Measurements from ENCODE around the gene BCAS3. TPM values are rescaled to one million over a fixed set of nuclear protein-coding genes. Genes with fewer than 3 reads are reported as not detected.

Gene BCAS3
- total RNA-seq, 1 donor from 2014 or later = 38.1 TPM

DNA sequence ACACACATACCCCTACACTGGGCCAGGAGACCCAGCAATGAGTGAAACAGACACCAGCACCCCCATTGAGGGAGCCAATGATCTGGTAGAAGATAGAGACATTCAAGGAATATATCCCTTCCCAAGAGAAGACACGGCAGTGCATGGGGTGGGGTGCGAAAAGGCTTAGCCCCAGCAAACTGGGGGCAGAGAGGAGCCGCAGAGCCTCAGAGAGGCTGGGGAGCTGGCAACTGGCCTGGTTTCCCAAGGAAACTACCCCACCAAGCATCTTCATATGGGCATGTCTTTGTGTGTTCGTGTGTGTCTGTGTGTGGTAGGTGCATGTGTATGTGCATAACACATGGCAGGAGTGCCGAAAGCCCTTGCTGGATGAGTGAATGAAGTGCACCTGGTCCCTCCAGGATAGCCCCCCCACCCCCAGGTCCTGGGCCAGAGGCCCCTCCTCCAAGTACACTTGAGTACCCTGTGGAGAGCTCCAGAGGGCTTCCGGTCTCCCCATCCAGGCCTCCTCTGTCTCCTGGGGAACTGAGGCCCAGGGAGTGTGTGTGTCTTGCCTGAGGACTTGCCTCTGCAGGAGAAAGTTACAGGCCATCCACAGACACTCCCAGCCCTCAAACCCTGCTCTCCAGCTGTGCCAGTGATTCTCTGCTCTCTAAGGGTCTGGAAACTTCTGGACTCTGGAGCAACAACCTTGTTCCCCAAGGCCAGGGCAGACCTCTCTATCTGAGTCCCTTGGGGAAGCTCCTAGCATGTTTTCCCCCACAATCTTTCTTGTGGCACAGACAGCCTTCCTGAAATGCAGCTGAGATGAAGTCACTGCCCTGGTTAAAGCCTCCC is 737.9 kb downstream of the BCAS3 start:
- no peak for TF ChIP-seq CTCF (IDR thresholded peaks at IDR 0.05; ENCODE audit: unreplicated experiment)
- H3K9me3 Mint-ChIP-seq (ENCODE audit: unreplicated experiment) = no peaks in the 10 kb centered on the region
- no peak for DNase-seq (ENCODE audit: low spot score)
- H3K27me3 Mint-ChIP-seq (ENCODE audit: unreplicated experiment) = peaks cover 16% of the 10 kb centered on the region
- H3K4me3 Mint-ChIP-seq (ENCODE audit: unreplicated experiment) = peak overlapping the region; percentile 60
- no peaks in the 10 kb centered on the region for H3K36me3 Mint-ChIP-seq (ENCODE audit: low read depth, unreplicated experiment)
- peak overlapping the region; percentile 39 for H3K27ac Mint-ChIP-seq (ENCODE audit: unreplicated experiment)
- peaks cover 18% of the 10 kb centered on the region for H3K4me1 Mint-ChIP-seq (ENCODE audit: unreplicated experiment)

- H3K27ac Mint-ChIP-seq (ENCODE audit: unreplicated experiment) = peak overlapping the region; percentile 39
- peaks cover 18% of the 10 kb centered on the region for H3K4me1 Mint-ChIP-seq (ENCODE audit: unreplicated experiment)
- no peak for DNase-seq (ENCODE audit: low spot score)
These were observed 738.5 kb downstream of the BCAS3 start for GRCh38 chr17:61416211-61416539.

DNA sequence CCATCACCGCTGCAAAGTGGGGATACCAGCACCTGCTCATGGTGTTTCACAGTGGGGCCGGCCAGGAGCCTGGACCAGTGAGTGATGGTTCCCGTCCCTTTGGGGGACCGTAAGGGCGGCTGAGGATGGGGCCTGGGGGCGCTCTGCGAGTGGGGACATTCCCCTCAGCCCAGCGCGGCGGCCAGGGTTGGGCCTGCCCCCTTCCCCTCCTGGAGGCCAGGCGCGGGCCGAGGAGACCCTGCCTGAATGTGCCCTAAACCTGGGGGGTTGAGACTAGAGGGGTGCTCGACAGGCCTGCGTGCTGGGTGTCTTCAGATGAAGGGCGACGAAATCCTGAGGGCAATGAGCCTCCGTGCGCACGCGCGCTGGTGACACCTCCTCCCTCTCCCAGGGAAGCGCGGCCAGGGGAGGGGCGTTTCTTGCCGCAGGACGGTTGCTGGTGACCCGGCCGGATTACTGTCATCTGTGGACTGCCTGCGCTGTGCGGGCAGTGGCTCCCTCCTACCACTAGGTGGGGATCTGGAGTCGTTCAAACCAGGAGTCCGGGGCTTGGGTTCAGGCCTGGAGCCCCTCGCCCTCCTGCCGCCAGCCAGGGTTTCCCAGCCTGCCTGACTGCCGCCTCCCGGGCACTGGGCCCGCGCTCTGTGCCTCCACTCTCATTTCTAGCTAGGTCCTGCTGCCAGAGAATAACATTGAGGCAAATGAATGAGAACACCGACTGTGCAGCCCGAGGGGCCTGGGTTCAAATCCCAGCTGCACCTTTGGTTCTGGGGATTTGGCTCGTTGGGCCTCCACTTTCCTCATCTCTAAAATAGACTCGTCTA is 739.1 kb downstream of the BCAS3 start:
- H3K36me3 Mint-ChIP-seq (ENCODE audit: low read depth, unreplicated experiment) = no peaks in the 10 kb centered on the region
- TF ChIP-seq CTCF (IDR thresholded peaks at IDR 0.05; ENCODE audit: unreplicated experiment) = peak; percentile 91
- peak; percentile 96 for DNase-seq (ENCODE audit: low spot score)
- peaks cover 16% of the 10 kb centered on the region for H3K27me3 Mint-ChIP-seq (ENCODE audit: unreplicated experiment)
- peak overlapping the region; percentile 60 for H3K4me3 Mint-ChIP-seq (ENCODE audit: unreplicated experiment)
- H3K27ac Mint-ChIP-seq (ENCODE audit: unreplicated experiment) = peak overlapping the region; percentile 39
- H3K9me3 Mint-ChIP-seq (ENCODE audit: unreplicated experiment) = no peaks in the 10 kb centered on the region
- peaks cover 18% of the 10 kb centered on the region for H3K4me1 Mint-ChIP-seq (ENCODE audit: unreplicated experiment)

More at GRCh38 chr17:61416211-61416539, 738.5 kb downstream of the BCAS3 start:
- TF ChIP-seq CTCF (IDR thresholded peaks at IDR 0.05; ENCODE audit: unreplicated experiment) = no peak
- peaks cover 17% of the 10 kb centered on the region for H3K27me3 Mint-ChIP-seq (ENCODE audit: unreplicated experiment)
- H3K9me3 Mint-ChIP-seq (ENCODE audit: unreplicated experiment) = no peaks in the 10 kb centered on the region
- peak overlapping the region; percentile 60 for H3K4me3 Mint-ChIP-seq (ENCODE audit: unreplicated experiment)
- no peaks in the 10 kb centered on the region for H3K36me3 Mint-ChIP-seq (ENCODE audit: low read depth, unreplicated experiment)

DNA sequence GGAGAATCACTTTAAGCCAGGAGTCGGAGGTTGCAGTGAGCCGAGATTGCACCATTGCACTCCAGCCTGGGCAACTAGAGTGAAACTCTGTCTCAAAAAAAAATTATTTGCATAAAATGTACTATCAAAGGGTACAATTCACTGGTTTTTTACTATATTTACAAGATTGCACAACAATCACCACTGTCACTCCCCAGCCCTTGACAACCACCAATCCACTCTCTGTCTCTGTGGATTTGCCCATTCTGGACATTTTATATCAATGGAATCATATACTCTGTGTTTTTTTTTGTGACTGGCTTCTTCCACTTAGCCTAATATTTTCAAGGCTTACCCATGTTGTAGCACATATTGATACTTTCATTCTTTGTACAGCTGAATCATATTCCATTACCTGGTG is 740.8 kb downstream of the BCAS3 start:
- H3K4me1 Mint-ChIP-seq (ENCODE audit: unreplicated experiment) = peaks cover 13% of the 10 kb centered on the region
- no peak overlapping the region for H3K27ac Mint-ChIP-seq (ENCODE audit: unreplicated experiment)
- no peak for DNase-seq (ENCODE audit: low spot score)
- H3K27me3 Mint-ChIP-seq (ENCODE audit: unreplicated experiment) = peaks cover 14% of the 10 kb centered on the region
- no peak overlapping the region for H3K4me3 Mint-ChIP-seq (ENCODE audit: unreplicated experiment)
- no peaks in the 10 kb centered on the region for H3K36me3 Mint-ChIP-seq (ENCODE audit: low read depth, unreplicated experiment)
- no peaks in the 10 kb centered on the region for H3K9me3 Mint-ChIP-seq (ENCODE audit: unreplicated experiment)
- no peak for TF ChIP-seq CTCF (IDR thresholded peaks at IDR 0.05; ENCODE audit: unreplicated experiment)
